K562 (cell line): ENCODE measurements around the gene PNP. TPM values are rescaled to one million over a fixed set of nuclear protein-coding genes. Genes with fewer than 3 reads are reported as not detected.

Experiments
- ATAC-seq: fragments of 200-7000 bp; cut with Tn5 transposase; 3 replicates; pipeline ENCODE4 v1.9.1; 2020; ENCODE audit warnings: moderate library complexity
- BruUV-seq: library from RNA; stranded (reverse); fragments of 400-500 nt; replicated peaks from 2 replicates; lab custom pipeline; 2021; lab: Mats Ljungman, UMichigan
- CTCF ChIA-PET: fragments of 300-600 bp; formaldehyde crosslinking; extraction: SDS; loops from one replicate; lab custom pipeline; 2021; ENCODE audit warnings: low intra/inter-chr PET ratio; lab: Yijun Ruan, JAX
- POLR2A ChIA-PET: fragments of 300-600, 350-650 bp; sonication (Branson Sonifier 250); formaldehyde crosslinking; extraction: SDS; loops from one replicate; lab custom pipeline; 2021; ENCODE audit warnings: antibody characterized with exemption, inconsistent platforms; lab: Yijun Ruan, JAX
- DNase-seq, 4 experiments: peaks; one replicate each; pipeline versions ENCODE4 v3.0.0 to v3.0.0-alpha.2; 2011 to 2018; ENCODE audit warnings: low spot score in 3 of 4, mixed read lengths in 3 of 4; ENCODE audit errors: extremely low read depth in 1 of 4
- FAIRE-seq: peaks from 2 replicates; lab custom pipeline; 2011; peaks lifted over from hg19 to GRCh38; lab: Jason Lieb, UNC
- H2AFZ ChIP-seq: 2 replicates; pipeline ENCODE4 v1.6.0; 2011; ENCODE audit warnings: low read depth, low read length, control low read depth, inconsistent platforms
- H3K27ac ChIP-seq: fragments of 200-600 bp; 3 replicates; pipeline ENCODE4 v1.8.0; 2011; ENCODE audit warnings: low read depth, mild to moderate bottlenecking, control low read depth, inconsistent platforms, low read length, moderate library complexity, mixed read lengths; ENCODE audit errors: extremely low read depth
- H3K27me3 ChIP-seq, 2 experiments: fragments of 300-600 bp in 1 of 2; 2 replicates in 1 of 2; 3 replicates in 1 of 2; pipeline versions ENCODE4 v1.6.0 to v1.8.0; 2011; ENCODE audit warnings: inconsistent platforms in 2 of 2, low read length in 2 of 2, mild to moderate bottlenecking in 1 of 2, mixed read lengths in 1 of 2, moderate library complexity in 1 of 2; ENCODE audit not compliant: control insufficient read depth in 2 of 2, insufficient read depth in 2 of 2
- H3K36me3 ChIP-seq: fragments of 300-600 bp; 3 replicates; pipeline ENCODE4 v1.8.0; 2011; ENCODE audit warnings: mild to moderate bottlenecking, low read length, inconsistent platforms; ENCODE audit not compliant: control insufficient read depth, insufficient read depth
- H3K4me1 ChIP-seq, 2 experiments: fragments of 200-600 bp in 1 of 2; replicated peaks in 1 of 2; 2 replicates in 1 of 2; 3 replicates in 1 of 2; pipeline versions ENCODE4 v1.5.1 to v1.8.0; 2011; ENCODE audit warnings: inconsistent platforms in 2 of 2, low read length in 2 of 2, mild to moderate bottlenecking in 1 of 2, mixed read lengths in 1 of 2, moderate library complexity in 1 of 2; ENCODE audit not compliant: control insufficient read depth in 2 of 2, insufficient read depth in 2 of 2
- H3K4me2 ChIP-seq: 2 replicates; pipeline ENCODE4 v1.6.1; 2011; ENCODE audit warnings: low read length, control low read depth, inconsistent platforms, mixed read lengths; ENCODE audit not compliant: insufficient read depth
- H3K4me3 ChIP-seq: fragments of 200-600 bp; sonication (generic), shearing (Covaris generic); 2 replicates; pipeline ENCODE4 v1.5.1; 2016; ENCODE audit warnings: control low read depth, inconsistent platforms
- H3K79me2 ChIP-seq: fragments of 200-600 bp; 3 replicates; pipeline ENCODE4 v1.8.0; 2011; ENCODE audit warnings: low read length, inconsistent platforms; ENCODE audit not compliant: control insufficient read depth, insufficient read depth
- H3K9ac ChIP-seq, 2 experiments: 2 replicates each; pipeline versions ENCODE4 v1.6.0 to v1.6.1; 2011; ENCODE audit warnings: low read depth in 2 of 2, low read length in 2 of 2, control low read depth in 1 of 2, inconsistent platforms in 1 of 2, mild to moderate bottlenecking in 1 of 2, mixed read lengths in 1 of 2; ENCODE audit not compliant: insufficient read depth in 1 of 2
- H3K9me1 ChIP-seq: one replicate; pipeline ENCODE4 v1.6.0; 2011; ENCODE audit warnings: inconsistent platforms, mild to moderate bottlenecking, low read length, moderate library complexity; ENCODE audit not compliant: control insufficient read depth, insufficient read depth
- H3K9me3 ChIP-seq: replicated peaks from 2 replicates; pipeline ENCODE4 v1.5.1; 2011; ENCODE audit warnings: low read depth, low read length, inconsistent platforms; ENCODE audit not compliant: control insufficient read depth, insufficient read depth
- H4K20me1 ChIP-seq: replicated peaks from 2 replicates; pipeline ENCODE4 v1.6.1; 2011; ENCODE audit warnings: low read length, inconsistent platforms, mixed read lengths; ENCODE audit not compliant: control insufficient read depth, insufficient read depth
- CCAR2 ChIP-seq: fragments of 200-400 bp; formaldehyde crosslinking; IDR thresholded peaks from 2 replicates; pipeline ENCODE4 v1.6.1; 2017; ENCODE audit warnings: mild to moderate bottlenecking, low read depth, low read length
- DMBX1 ChIP-seq: fragments of 250-450 bp; sonication (Bioruptor Pico); IDR thresholded peaks from 2 replicates; pipeline ENCODE4 v1.8.0; 2022; ENCODE audit warnings: inconsistent platforms, mild to moderate bottlenecking, moderate library complexity, borderline replicate concordance
- EP400 ChIP-seq: fragments of 450-650 bp; IDR thresholded peaks from 2 replicates; pipeline ENCODE4 v1.6.1; 2017; ENCODE audit warnings: antibody characterized with exemption, mild to moderate bottlenecking, moderate library complexity
- HLTF ChIP-seq: fragments of 450-650 bp; IDR thresholded peaks from 2 replicates; pipeline ENCODE4 v1.6.1; 2016
- KDM2B ChIP-seq: fragments of 250-450 bp; sonication (Bioruptor Pico); IDR thresholded peaks from 2 replicates; pipeline ENCODE4 v1.8.0; 2021; ENCODE audit warnings: mild to moderate bottlenecking, moderate library complexity
- MCM2 ChIP-seq: fragments of 450-650 bp; IDR thresholded peaks from 2 replicates; pipeline ENCODE4 v1.6.1; 2017; ENCODE audit warnings: low read depth, mild to moderate bottlenecking
- MCM3 ChIP-seq: fragments of 450-650 bp; IDR thresholded peaks from 2 replicates; pipeline ENCODE4 v1.6.1; 2016
- NR2C1 ChIP-seq, 2 experiments: fragments of 450-650 bp; IDR thresholded peaks; 2 replicates each; pipeline ENCODE4 v1.6.1; 2017; ENCODE audit warnings: mild to moderate bottlenecking in 2 of 2, antibody characterized with exemption in 1 of 2, inconsistent platforms in 1 of 2, missing compliant biosample characterization in 1 of 2, missing genetic modification characterization in 1 of 2
- NRF1 ChIP-seq, 2 experiments: fragments of 450-650 bp; IDR thresholded peaks in 1 of 2; conservative IDR thresholded peaks in 1 of 2; 2 replicates each; pipeline ENCODE4 v1.6.1; 2014; ENCODE audit warnings: mild to moderate bottlenecking in 2 of 2
- POLR2B ChIP-seq: fragments of 450-650 bp; IDR thresholded peaks from 2 replicates; pipeline ENCODE4 v1.6.1; 2018; ENCODE audit warnings: low read depth; ENCODE audit not compliant: partially characterized antibody
- POLR3A ChIP-seq: IDR thresholded peaks from 2 replicates; pipeline ENCODE4 v1.6.1; 2011; ENCODE audit warnings: borderline replicate concordance, mild to moderate bottlenecking, moderate library complexity; ENCODE audit not compliant: insufficient read length, insufficient read depth; ENCODE audit errors: extremely low read depth
- PTRF ChIP-seq: fragments of 450-650 bp; IDR thresholded peaks from 2 replicates; pipeline ENCODE4 v1.6.1; 2016; ENCODE audit warnings: mild to moderate bottlenecking, missing genetic modification characterization, missing compliant biosample characterization
- RBFOX2 ChIP-seq: fragments of 200-400 bp; formaldehyde crosslinking; IDR thresholded peaks from 2 replicates; pipeline ENCODE4 v1.6.1; 2017; ENCODE audit warnings: low read depth, mild to moderate bottlenecking, low read length, moderate library complexity
- TCF7 ChIP-seq: sonication (generic); IDR thresholded peaks from 2 replicates; pipeline ENCODE4 v1.6.1; 2016; ENCODE audit warnings: antibody characterized with exemption, borderline replicate concordance
- TOE1 ChIP-seq, 2 experiments: fragments of 450-650 bp in 1 of 2; sonication (generic) in 1 of 2; formaldehyde crosslinking in 1 of 2; IDR thresholded peaks; 2 replicates each; pipeline versions ENCODE4 v1.7.1 to v1.8.0; 2016 to 2022; ENCODE audit warnings: borderline replicate concordance in 2 of 2, mild to moderate bottlenecking in 2 of 2, antibody characterized with exemption in 1 of 2, inconsistent platforms in 1 of 2, low read depth in 1 of 2, missing genetic modification reagents in 1 of 2, moderate library complexity in 1 of 2
- XRCC3 ChIP-seq: fragments of 450-650 bp; IDR thresholded peaks from 2 replicates; pipeline ENCODE4 v1.6.1; 2017; ENCODE audit warnings: mild to moderate bottlenecking, moderate library complexity
- ZBED1 ChIP-seq: IDR thresholded peaks from 2 replicates; pipeline ENCODE4 v1.6.1; 2014
- ZNF3 ChIP-seq: fragments of 250-450 bp; sonication (Bioruptor Pico); IDR thresholded peaks from 2 replicates; pipeline ENCODE4 v1.5.0; 2021; ENCODE audit warnings: mild to moderate bottlenecking, moderate library complexity
- ZNF589 ChIP-seq: fragments of 200-800 bp; sonication (Bioruptor generic); IDR thresholded peaks from 2 replicates; pipeline ENCODE4 v1.6.1; 2016; ENCODE audit warnings: low read depth, missing genetic modification characterization, missing compliant biosample characterization
- ZNF668 ChIP-seq: fragments of 250-450 bp; sonication (Bioruptor Pico); IDR thresholded peaks from 2 replicates; pipeline ENCODE4 v1.8.0; 2022; ENCODE audit warnings: mild to moderate bottlenecking, inconsistent platforms
- ZNF717 ChIP-seq: fragments of 250-450 bp; sonication (Bioruptor Pico); IDR thresholded peaks from 2 replicates; pipeline ENCODE4 v1.5.0; 2021
- WGBS: fragments of 100-300 bp; shearing (Covaris generic); methylation state at CpG from one replicate; pipeline ENCODE4 v1.1.6; 2016; ENCODE audit warnings: low coverage, mixed read lengths; ENCODE audit not compliant: insufficient coverage; ENCODE audit errors: missing lambda C conversion rate; 5-methylcytosine and 5-hydroxymethylcytosine counted together
- in situ Hi-C: fragments of 300-500 bp; cut with MboI; formaldehyde crosslinking; loops from 4 replicates; pipeline ENCODE4 v1.15.0; 2018; ENCODE audit warnings: inconsistent platforms, mixed read lengths
- intact Hi-C: fragments of 100-400 bp; cut with micrococcal nuclease; formaldehyde crosslinking; loops from 2 replicates; pipeline ENCODE4 v1.14.2; 2022
- polyA plus RNA-seq, 8 experiments: library from polyadenylated mRNA; depleted of rRNA in 4 of 8; stranded (reverse) in 5 of 8; unstranded in 3 of 8; fragments of >200 nt; fragmentation: Nextera tagmentation in 2 of 8; fragmentation: Illumina TruSeq in 1 of 8; extraction: Ambion mirVana in 2 of 8; extraction: Trizol in 1 of 8; gene quantifications; 2 replicates each; pipeline versions ENCODE4 v1.2.1 to v1.2.3, GENCODE V29; 2011 to 2014; ENCODE audit warnings: inconsistent platforms in 1 of 8, missing spikeins in 1 of 8
- total RNA-seq, 7 experiments: library from RNA; depleted of rRNA in 6 of 7; stranded (reverse); fragments of >200 nt in 6 of 7; fragmentation: Illumina TruSeq in 2 of 7; extraction: Trizol in 2 of 7; gene quantifications; 2 replicates each; pipeline versions ENCODE4 v1.2.1 to v1.2.3, GENCODE V29; 2011 to 2021; ENCODE audit warnings: low replicate concordance in 1 of 7
- TF ChIP-seq, protein P1 (sequence below): fragments of 250-450 bp; sonication (Bioruptor Pico); IDR thresholded peaks from 2 replicates; pipeline ENCODE4 v1.8.0; 2021; ENCODE audit warnings: borderline replicate concordance, mild to moderate bottlenecking, moderate library complexity; ENCODE audit not compliant: poor library complexity, severe bottlenecking
- TF ChIP-seq, protein P2 (sequence below): fragments of 250-450 bp; sonication (Bioruptor Pico); IDR thresholded peaks from 2 replicates; pipeline ENCODE4 v1.8.0; 2021; ENCODE audit warnings: moderate library complexity, mild to moderate bottlenecking, inconsistent platforms

The PNP gene
- total and polyA plus RNA-seq, 9 of the 15 experiments (the other 6 are each of a cell fraction or from before 2014, with no cell fraction given) = 92.5 to 288 (median 137) TPM

- ATAC-seq = peak; percentile 88
- in situ Hi-C loops = no loop called here
- H4K20me1 ChIP-seq = no peaks in the 10 kb centered on the region
- no peak for TF ChIP-seq MCM2
- no peak for TF ChIP-seq TCF7
- no peak for TF ChIP-seq POLR3A
- no peak for TF ChIP-seq HLTF
- no peak for TF ChIP-seq KDM2B
- TF ChIP-seq ZNF668 = no peak
- TF ChIP-seq, protein P1, sequence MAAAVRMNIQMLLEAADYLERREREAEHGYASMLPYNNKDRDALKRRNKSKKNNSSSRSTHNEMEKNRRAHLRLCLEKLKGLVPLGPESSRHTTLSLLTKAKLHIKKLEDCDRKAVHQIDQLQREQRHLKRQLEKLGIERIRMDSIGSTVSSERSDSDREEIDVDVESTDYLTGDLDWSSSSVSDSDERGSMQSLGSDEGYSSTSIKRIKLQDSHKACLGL (CRISPR knock-in tag) = no peak
- no peak for TF ChIP-seq DMBX1 (CRISPR knock-in tag)
- no peak for TF ChIP-seq ZNF589 (CRISPR knock-in tag)
- no peak for TF ChIP-seq ZBED1
- TF ChIP-seq ZNF717 = no peak
- peak; percentile 67 for TF ChIP-seq EP400
- TF ChIP-seq XRCC3 = no peak
- peak; percentile 72 for TF ChIP-seq TOE1 (IDR thresholded peaks at IDR 0.05; ENCODE audit: borderline replicate concordance)
- TF ChIP-seq TOE1 (CRISPR knock-in tag; IDR thresholded peaks at IDR 0.05; ENCODE audit: borderline replicate concordance, low read depth) = no peak
- TF ChIP-seq ZNF3 (CRISPR knock-in tag) = no peak
- TF ChIP-seq MCM3 = no peak
- TF ChIP-seq RBFOX2 = peak; percentile 14; the same call in 1 of the 2 replicates
- peak; percentile 63 for TF ChIP-seq POLR2B
- 0 out of 4 replicates have a peak, but pooled peaks of 1 of the 2 experiments have one; percentile 12 for TF ChIP-seq NRF1 (conservative IDR thresholded peaks at IDR 0.05 in 1 of 2, IDR thresholded peaks at IDR 0.05 in 1 of 2)
- TF ChIP-seq PTRF (tag) = no peak
- TF ChIP-seq, protein P2, sequence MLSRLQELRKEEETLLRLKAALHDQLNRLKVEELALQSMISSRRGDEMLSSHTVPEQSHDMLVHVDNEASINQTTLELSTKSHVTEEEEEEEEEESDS (CRISPR knock-in tag) = no peak
- TF ChIP-seq CCAR2 = no peak
- TF ChIP-seq NR2C1 (IDR thresholded peaks at IDR 0.05) = no peak
- no peak for TF ChIP-seq NR2C1 (tag; IDR thresholded peaks at IDR 0.05)
Observed at GRCh38 chr14:20455355-20456300, 13.6 kb upstream of the PNP start.

More at GRCh38 chr14:20455355-20456300, 13.6 kb upstream of the PNP start:
- TSS peak; percentile 82 for BruUV-seq
- intact Hi-C loops = loop anchor here (1.0 to 5.0 kb wide), 2 partner anchors 42 to 152 kb away; partner anchors contain the start of gene TEP1
- Histone ChIP-seq H3K4me1 (peaks cover 20 to 22% of the 10 kb centered on the region in 2 experiments; a peak in 4 of 5 replicates), H3K27me3 (no peaks in the 10 kb centered on the region), H3K4me2 (peak overlapping the region; percentile 91), H2AFZ (peak overlapping the region; percentile 96), H3K9ac (peak overlapping the region; percentile 95 to 98), H3K9me1 (no peaks in the 10 kb centered on the region), H3K27ac (peak overlapping the region; percentile 99), H3K9me3 (no peaks in the 10 kb centered on the region), H3K4me3 (peak overlapping the region; percentile 78), H3K36me3 (peaks cover 64% of the 10 kb centered on the region), H3K79me2 (peaks cover 70% of the 10 kb centered on the region)
- under 1% methylated on average over 37 of the region's 39 CpGs for WGBS
- FAIRE-seq = no peak
- ChIA-PET CTCF (no interaction called here), POLR2A (interaction anchor here (0.6 to 3.1 kb wide), 19 partner anchors 8 to 190 kb away, joined by 3 to 29 read pairs (median 3); partner anchors contain the start of genes PARP2, PNP and RNASE11)
- peak; percentile 58 to 89 (median 71) for DNase-seq
